ENCODE measurements around the gene SGCA.

SGCA gene

DNA sequence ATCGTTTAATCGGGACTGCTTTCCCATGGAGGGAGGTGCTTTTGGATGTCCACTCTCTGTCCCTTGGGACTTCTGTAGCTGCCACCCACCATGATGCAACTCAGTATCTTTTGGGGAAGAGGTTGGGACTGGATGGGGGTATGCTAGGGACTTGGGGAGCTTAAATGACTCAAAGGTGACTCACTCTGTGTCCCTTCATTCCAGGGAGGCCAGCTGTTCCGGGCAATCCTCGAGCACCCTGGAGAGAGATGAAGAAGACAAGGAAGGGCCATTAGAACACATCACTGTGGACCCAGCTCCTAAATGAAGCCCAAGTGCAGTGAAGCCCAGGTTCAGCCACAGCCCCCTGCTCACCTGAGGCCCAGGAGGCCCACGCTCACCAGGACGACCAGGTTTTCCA is 31.0 kb downstream of the SGCA start:
- Histone ChIP-seq H3K79me2 (ENCODE audit: control insufficient read depth, low read length) (no peaks in the 10 kb centered on the region), H3K27me3 (ENCODE audit: control insufficient read depth, low read length) (peaks cover 52% of the 10 kb centered on the region), H3K4me3 (ENCODE audit: low read length) (no peak overlapping the region), H3K36me3 (ENCODE audit: control insufficient read depth, low read length) (no peaks in the 10 kb centered on the region), H4K20me1 (ENCODE audit: control insufficient read depth, insufficient read depth, low read depth, low read length) (no peaks in the 10 kb centered on the region), H3K27ac (ENCODE audit: low read depth, low read length) (no peak overlapping the region), H3K9me2 (replicated peaks; ENCODE audit: control insufficient read depth, low read length) (no peaks in the 10 kb centered on the region), H3K9me3 (ENCODE audit: control insufficient read depth, insufficient read depth, low read length) (no peaks in the 10 kb centered on the region), H3K4me1 (ENCODE audit: control insufficient read depth, low read length) (peaks cover 16% of the 10 kb centered on the region), H3K4me2 (ENCODE audit: low read length) (no peak overlapping the region), H3F3A (ENCODE audit: control insufficient read depth, insufficient read depth) (no peaks in the 10 kb centered on the region)
- no peak for TF ChIP-seq EZH2phosphoT487 (IDR thresholded peaks at IDR 0.05; ENCODE audit: borderline replicate concordance, low read length)
- TF ChIP-seq, protein P1, sequence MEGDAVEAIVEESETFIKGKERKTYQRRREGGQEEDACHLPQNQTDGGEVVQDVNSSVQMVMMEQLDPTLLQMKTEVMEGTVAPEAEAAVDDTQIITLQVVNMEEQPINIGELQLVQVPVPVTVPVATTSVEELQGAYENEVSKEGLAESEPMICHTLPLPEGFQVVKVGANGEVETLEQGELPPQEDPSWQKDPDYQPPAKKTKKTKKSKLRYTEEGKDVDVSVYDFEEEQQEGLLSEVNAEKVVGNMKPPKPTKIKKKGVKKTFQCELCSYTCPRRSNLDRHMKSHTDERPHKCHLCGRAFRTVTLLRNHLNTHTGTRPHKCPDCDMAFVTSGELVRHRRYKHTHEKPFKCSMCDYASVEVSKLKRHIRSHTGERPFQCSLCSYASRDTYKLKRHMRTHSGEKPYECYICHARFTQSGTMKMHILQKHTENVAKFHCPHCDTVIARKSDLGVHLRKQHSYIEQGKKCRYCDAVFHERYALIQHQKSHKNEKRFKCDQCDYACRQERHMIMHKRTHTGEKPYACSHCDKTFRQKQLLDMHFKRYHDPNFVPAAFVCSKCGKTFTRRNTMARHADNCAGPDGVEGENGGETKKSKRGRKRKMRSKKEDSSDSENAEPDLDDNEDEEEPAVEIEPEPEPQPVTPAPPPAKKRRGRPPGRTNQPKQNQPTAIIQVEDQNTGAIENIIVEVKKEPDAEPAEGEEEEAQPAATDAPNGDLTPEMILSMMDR (IDR thresholded peaks at IDR 0.05; ENCODE audit: low read depth, low read length, poor library complexity, severe bottlenecking): no peak

DNA sequence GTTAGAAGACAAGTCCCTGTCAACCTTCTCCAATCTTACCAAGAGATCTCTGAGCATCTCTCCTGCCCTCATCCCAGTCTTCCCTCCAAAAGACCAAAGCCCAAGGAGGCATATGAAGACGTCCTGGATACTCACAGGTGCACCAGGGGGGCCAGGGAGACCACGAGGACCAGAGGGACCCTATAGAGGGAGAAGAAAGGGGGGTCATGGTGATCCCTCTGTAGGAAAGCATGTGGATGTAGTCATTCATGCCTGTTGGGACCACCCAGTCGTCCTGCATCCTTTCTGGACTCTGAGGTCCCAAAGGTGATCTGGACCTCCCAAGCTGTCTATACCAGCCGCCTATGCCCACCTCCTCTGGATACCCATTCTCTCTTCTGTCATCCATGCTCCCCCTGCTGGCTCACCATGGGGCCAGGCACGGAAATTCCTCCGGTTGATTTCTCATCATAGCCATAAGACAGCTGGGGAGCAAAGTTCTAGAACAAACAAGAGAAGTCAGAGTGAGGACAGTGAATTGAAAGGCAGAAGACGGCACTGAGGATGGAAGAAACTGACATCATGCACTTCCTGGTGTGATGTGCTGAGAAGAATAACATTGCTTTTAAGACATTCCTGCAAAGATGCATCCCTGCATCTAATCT is 32.3 kb downstream of the SGCA start:
- H3K4me1 ChIP-seq (ENCODE audit: control insufficient read depth, low read length): peaks cover 16% of the 10 kb centered on the region
- TF ChIP-seq, protein P1 (IDR thresholded peaks at IDR 0.05; ENCODE audit: low read depth, low read length, poor library complexity, severe bottlenecking): peak; percentile 83
- TF ChIP-seq EZH2phosphoT487 (IDR thresholded peaks at IDR 0.05; ENCODE audit: borderline replicate concordance, low read length): no peak
- H4K20me1 ChIP-seq (ENCODE audit: control insufficient read depth, insufficient read depth, low read depth, low read length): no peaks in the 10 kb centered on the region
- no peaks in the 10 kb centered on the region for H3F3A ChIP-seq (ENCODE audit: control insufficient read depth, insufficient read depth)
- H3K9me2 ChIP-seq (replicated peaks; ENCODE audit: control insufficient read depth, low read length): no peaks in the 10 kb centered on the region
- H3K4me3 ChIP-seq (ENCODE audit: low read length): no peak overlapping the region
- no peak overlapping the region for H3K27ac ChIP-seq (ENCODE audit: low read depth, low read length)
- no peaks in the 10 kb centered on the region for H3K79me2 ChIP-seq (ENCODE audit: control insufficient read depth, low read length)
- no peaks in the 10 kb centered on the region for H3K9me3 ChIP-seq (ENCODE audit: control insufficient read depth, insufficient read depth, low read length)
- H3K36me3 ChIP-seq (ENCODE audit: control insufficient read depth, low read length): no peaks in the 10 kb centered on the region
- H3K4me2 ChIP-seq (ENCODE audit: low read length): no peak overlapping the region
- peaks cover 59% of the 10 kb centered on the region for H3K27me3 ChIP-seq (ENCODE audit: control insufficient read depth, low read length)

DNA sequence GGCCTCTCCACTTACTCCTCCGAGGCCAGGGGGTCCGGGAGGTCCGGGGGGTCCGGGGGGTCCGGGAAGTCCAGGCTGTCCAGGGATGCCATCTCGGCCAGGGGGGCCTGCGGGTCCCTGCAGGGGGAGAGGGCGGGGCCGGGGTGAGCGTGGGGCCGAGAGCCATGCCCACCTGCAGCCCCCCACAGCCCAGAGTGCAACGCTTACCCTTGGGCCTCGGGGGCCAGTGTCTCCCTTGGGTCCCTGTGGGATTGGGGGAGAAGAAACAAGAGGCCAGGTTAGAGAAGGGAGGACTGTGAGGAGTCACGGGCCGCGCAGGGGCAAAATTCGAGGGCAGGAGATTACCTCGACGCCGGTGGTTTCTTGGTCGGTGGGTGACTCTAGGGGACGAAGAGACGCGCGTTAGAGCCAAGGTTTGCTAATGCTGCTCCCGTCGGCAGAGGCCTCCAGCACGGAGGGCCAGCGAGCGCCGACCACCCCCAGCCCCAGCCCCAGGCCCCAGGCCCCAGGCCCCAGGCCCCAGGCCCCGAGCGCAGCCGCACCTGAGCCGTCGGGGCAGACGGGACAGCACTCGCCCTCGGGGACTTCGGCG is 33.5 kb downstream of the SGCA start:
- no peak overlapping the region for H3K4me3 ChIP-seq (ENCODE audit: low read length)
- TF ChIP-seq, protein P1 (IDR thresholded peaks at IDR 0.05; ENCODE audit: low read depth, low read length, poor library complexity, severe bottlenecking): no peak
- no peak for TF ChIP-seq EZH2phosphoT487 (IDR thresholded peaks at IDR 0.05; ENCODE audit: borderline replicate concordance, low read length)
- H3K79me2 ChIP-seq (ENCODE audit: control insufficient read depth, low read length): no peaks in the 10 kb centered on the region
- no peaks in the 10 kb centered on the region for H3K9me3 ChIP-seq (ENCODE audit: control insufficient read depth, insufficient read depth, low read length)
- peak overlapping the region; percentile 77 for H3K4me2 ChIP-seq (ENCODE audit: low read length)
- H3F3A ChIP-seq (ENCODE audit: control insufficient read depth, insufficient read depth): no peaks in the 10 kb centered on the region
- peaks cover 16% of the 10 kb centered on the region for H3K4me1 ChIP-seq (ENCODE audit: control insufficient read depth, low read length)
- H3K27ac ChIP-seq (ENCODE audit: low read depth, low read length): no peak overlapping the region
- H4K20me1 ChIP-seq (ENCODE audit: control insufficient read depth, insufficient read depth, low read depth, low read length): no peaks in the 10 kb centered on the region
- H3K9me2 ChIP-seq (replicated peaks; ENCODE audit: control insufficient read depth, low read length): no peaks in the 10 kb centered on the region
- peaks cover 58% of the 10 kb centered on the region for H3K27me3 ChIP-seq (ENCODE audit: control insufficient read depth, low read length)
- H3K36me3 ChIP-seq (ENCODE audit: control insufficient read depth, low read length): no peaks in the 10 kb centered on the region
